Activated CD8-positive, alpha-beta memory T cell treated with anti-CD3 and anti-CD28 coated beads for 48 hours (primary cell): Measurements from ENCODE around the gene C5orf15.
"Not testable (repeated sequence)": the region's sequence is repeated elsewhere in the genome, so short reads cannot be mapped to it uniquely, and the experiment has no call there.

Experiments
- DNase-seq, 3 experiments: peaks; one replicate each; pipeline ENCODE4 v3.0.0-alpha.2; 2020; ENCODE audit warnings: low read depth in 2 of 3, low spot score in 2 of 3

Gene C5orf15

GRCh38 chr5:133938929-133939328 is 29.5 kb downstream of the C5orf15 start:
- DNase-seq, result no peak

GRCh38 chr5:133938039-133938821 is 30.2 kb downstream of the C5orf15 start:
- DNase-seq, result no peak

GRCh38 chr5:133937628-133938027 is 30.8 kb downstream of the C5orf15 start:
- DNase-seq, result not testable (repeated sequence)

GRCh38 chr5:133936651-133937015 is 31.8 kb downstream of the C5orf15 start:
- DNase-seq, result no peak

GRCh38 chr5:133935991-133936650 is 32.3 kb downstream of the C5orf15 start:
- not testable (repeated sequence) for DNase-seq

- DNase-seq, result no peak
These were observed 32.8 kb downstream of the C5orf15 start for GRCh38 chr5:133935667-133935940.

- DNase-seq, result no peak
These were observed 33.4 kb downstream of the C5orf15 start for GRCh38 chr5:133934822-133935666.

- DNase-seq, result no peak
These were observed 34.1 kb downstream of the C5orf15 start for GRCh38 chr5:133934311-133934710.

- DNase-seq, result no peak
These were observed 34.6 kb downstream of the C5orf15 start for GRCh38 chr5:133933670-133934295.

- DNase-seq, result no peak
These were observed 35.3 kb downstream of the C5orf15 start for GRCh38 chr5:133933169-133933509.

GRCh38 chr5:133932441-133933168 is 35.8 kb downstream of the C5orf15 start:
- no peak for DNase-seq

- DNase-seq, result no peak
These were observed 36.9 kb downstream of the C5orf15 start for GRCh38 chr5:133931546-133931945.

GRCh38 chr5:133930813-133931090 is 37.7 kb downstream of the C5orf15 start:
- no peak for DNase-seq

GRCh38 chr5:133930061-133930812 is 38.2 kb downstream of the C5orf15 start:
- DNase-seq, result peak in 2 of 3 experiments; percentile 51 to 54

GRCh38 chr5:133928587-133929393 is 39.6 kb downstream of the C5orf15 start:
- DNase-seq, result no peak

GRCh38 chr5:133927300-133928180 is 40.9 kb downstream of the C5orf15 start:
- no peak for DNase-seq

GRCh38 chr5:133926489-133927299 is 41.7 kb downstream of the C5orf15 start:
- no peak for DNase-seq
